Fibroblast of lung (primary cell): ENCODE results near the gene TPT1. TPM values are rescaled to one million over a fixed set of nuclear protein-coding genes. Genes with fewer than 3 reads are reported as not detected.
"Not testable (repeated sequence)": the region's sequence is repeated elsewhere in the genome, so short reads cannot be mapped to it uniquely, and the experiment has no call there.

Source experiments
- DNase-seq, 2 donors: peaks; one replicate each; pipeline versions ENCODE4 v3.0.0 to v3.0.0-alpha.2; 2010; ENCODE audit warnings: low read depth in 2 of 2
- H2AFZ ChIP-seq: 2 replicates; pipeline ENCODE4 v1.5.1; 2012; ENCODE audit warnings: low read length, control low read depth, inconsistent platforms
- H3K27ac ChIP-seq: 2 replicates; pipeline ENCODE4 v1.5.1; 2011; ENCODE audit warnings: low read length, control low read depth; ENCODE audit not compliant: insufficient read depth
- H3K27me3 ChIP-seq: 2 replicates; pipeline ENCODE4 v1.5.1; 2011; ENCODE audit warnings: mild to moderate bottlenecking, low read length; ENCODE audit not compliant: control insufficient read depth, insufficient read depth
- H3K36me3 ChIP-seq: 2 replicates; pipeline ENCODE4 v1.5.1; 2011; ENCODE audit warnings: low read length; ENCODE audit not compliant: control insufficient read depth, insufficient read depth
- H3K4me1 ChIP-seq: 2 replicates; pipeline ENCODE4 v1.5.1; 2011; ENCODE audit warnings: low read length; ENCODE audit not compliant: control insufficient read depth, insufficient read depth; ENCODE audit errors: extremely low read depth
- H3K4me2 ChIP-seq: 2 replicates; pipeline ENCODE4 v1.5.1; 2011; ENCODE audit warnings: low read length, control low read depth; ENCODE audit not compliant: insufficient read depth; ENCODE audit errors: extremely low read depth
- H3K4me3 ChIP-seq, 4 experiments: fragments of 200-600 bp in 1 of 4; sonication (generic) in 1 of 4; replicated peaks in 1 of 4; 2 replicates each; pipeline ENCODE4 v1.5.1; 2011 to 2016; ENCODE audit warnings: low read length in 4 of 4, low read depth in 3 of 4, mild to moderate bottlenecking in 3 of 4, control low read depth in 2 of 4, inconsistent platforms in 1 of 4, mixed read lengths in 1 of 4; ENCODE audit not compliant: insufficient read depth in 1 of 4; ENCODE audit errors: control extremely low read depth in 1 of 4
- H3K79me2 ChIP-seq: 2 replicates; pipeline ENCODE4 v1.5.1; 2012; ENCODE audit warnings: mild to moderate bottlenecking, low read length, inconsistent platforms; ENCODE audit not compliant: control insufficient read depth, insufficient read depth
- H3K9ac ChIP-seq: 2 replicates; pipeline ENCODE4 v1.5.1; 2011; ENCODE audit warnings: mild to moderate bottlenecking, low read length, control low read depth; ENCODE audit not compliant: insufficient read depth
- H3K9me3 ChIP-seq: 2 replicates; pipeline ENCODE4 v1.5.1; 2012; ENCODE audit warnings: low read depth, low read length; ENCODE audit not compliant: control insufficient read depth, insufficient read depth
- H4K20me1 ChIP-seq: 2 replicates; pipeline ENCODE4 v1.5.1; 2011; ENCODE audit warnings: low read length; ENCODE audit not compliant: control insufficient read depth, insufficient read depth; ENCODE audit errors: extremely low read depth
- EZH2 ChIP-seq: IDR thresholded peaks from 2 replicates; pipeline ENCODE4 v1.5.1; 2012; ENCODE audit warnings: low read length, control low read depth, mild to moderate bottlenecking; ENCODE audit errors: missing control alignments
- polyA plus RNA-seq, 2 donors: library from polyadenylated mRNA; depleted of rRNA in 1 of 2; stranded (reverse) in 1 of 2; unstranded in 1 of 2; fragments of >200 nt; gene quantifications; 2 replicates each; pipeline ENCODE4 v1.2.1, GENCODE V29; 2011 to 2012; ENCODE audit warnings: missing spikeins in 1 of 2
- total RNA-seq: library from RNA; depleted of rRNA; stranded (reverse); fragments of >200 nt; gene quantifications from 2 replicates; pipeline ENCODE4 v1.2.1, GENCODE V29; 2014
- TF ChIP-seq, protein P1 (sequence below), 2 donors: IDR thresholded peaks in 1 of 2; conservative IDR thresholded peaks in 1 of 2; 1 replicate in 1 of 2; 2 replicates in 1 of 2; pipeline ENCODE4 v1.5.1; 2011 to 2012; ENCODE audit warnings: low read length in 2 of 2, control low read depth in 1 of 2, inconsistent platforms in 1 of 2, low read depth in 1 of 2, mild to moderate bottlenecking in 1 of 2

Gene TPT1
- total and polyA plus RNA-seq, 2 donors (not counting 1 experiment from before 2014, with no cell fraction given): 2,237 to 5,502 TPM

DNA sequence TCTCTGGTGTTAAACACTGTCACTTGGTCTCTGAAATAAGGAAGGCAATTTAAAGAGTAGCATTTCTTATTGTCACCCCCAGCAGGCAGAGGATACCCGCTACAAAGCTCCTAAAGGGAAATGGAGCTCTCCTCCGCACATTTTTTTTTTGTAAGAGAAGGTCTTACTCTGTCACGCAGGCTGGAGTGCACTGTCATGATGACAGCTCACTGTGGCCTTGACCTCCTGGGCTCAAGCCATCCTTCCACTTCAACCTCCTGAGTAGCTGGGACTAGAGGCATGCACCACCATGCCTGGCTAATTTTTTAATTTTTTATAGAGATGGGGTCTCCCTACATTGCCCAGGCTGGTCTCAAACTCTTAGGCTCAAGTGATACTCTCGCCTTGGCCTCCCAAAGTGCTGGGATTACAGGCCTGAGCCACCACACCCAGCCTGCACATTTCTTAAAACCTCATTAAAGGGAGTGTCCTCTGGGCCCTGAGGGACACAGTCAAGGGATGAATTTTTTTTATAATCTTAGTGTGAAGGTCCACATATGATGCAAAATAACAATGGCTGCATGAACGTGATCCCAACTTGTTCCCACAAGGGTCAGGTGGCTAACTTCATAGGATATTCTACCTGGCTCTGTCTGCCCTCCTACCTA lies 45.0 kb upstream of the TPT1 start:
- Histone ChIP-seq H3K4me1 (no peaks in the 10 kb centered on the region), H2AFZ (no peak overlapping the region), H3K27me3 (no peaks in the 10 kb centered on the region), H4K20me1 (no peaks in the 10 kb centered on the region), H3K4me2 (no peak overlapping the region), H3K4me3 (no peak overlapping the region), H3K27ac (no peak overlapping the region), H3K9me3 (no peaks in the 10 kb centered on the region), H3K79me2 (no peaks in the 10 kb centered on the region), H3K36me3 (no peaks in the 10 kb centered on the region), H3K9ac (no peak overlapping the region)
- no peak for TF ChIP-seq EZH2
- TF ChIP-seq, protein P1, sequence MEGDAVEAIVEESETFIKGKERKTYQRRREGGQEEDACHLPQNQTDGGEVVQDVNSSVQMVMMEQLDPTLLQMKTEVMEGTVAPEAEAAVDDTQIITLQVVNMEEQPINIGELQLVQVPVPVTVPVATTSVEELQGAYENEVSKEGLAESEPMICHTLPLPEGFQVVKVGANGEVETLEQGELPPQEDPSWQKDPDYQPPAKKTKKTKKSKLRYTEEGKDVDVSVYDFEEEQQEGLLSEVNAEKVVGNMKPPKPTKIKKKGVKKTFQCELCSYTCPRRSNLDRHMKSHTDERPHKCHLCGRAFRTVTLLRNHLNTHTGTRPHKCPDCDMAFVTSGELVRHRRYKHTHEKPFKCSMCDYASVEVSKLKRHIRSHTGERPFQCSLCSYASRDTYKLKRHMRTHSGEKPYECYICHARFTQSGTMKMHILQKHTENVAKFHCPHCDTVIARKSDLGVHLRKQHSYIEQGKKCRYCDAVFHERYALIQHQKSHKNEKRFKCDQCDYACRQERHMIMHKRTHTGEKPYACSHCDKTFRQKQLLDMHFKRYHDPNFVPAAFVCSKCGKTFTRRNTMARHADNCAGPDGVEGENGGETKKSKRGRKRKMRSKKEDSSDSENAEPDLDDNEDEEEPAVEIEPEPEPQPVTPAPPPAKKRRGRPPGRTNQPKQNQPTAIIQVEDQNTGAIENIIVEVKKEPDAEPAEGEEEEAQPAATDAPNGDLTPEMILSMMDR (conservative IDR thresholded peaks at IDR 0.05 in 1 of 2, IDR thresholded peaks at IDR 0.05 in 1 of 2; ENCODE audit: low read depth in 1 of 2, low read length in 2 of 2): no peak
- DNase-seq: no peak

DNA sequence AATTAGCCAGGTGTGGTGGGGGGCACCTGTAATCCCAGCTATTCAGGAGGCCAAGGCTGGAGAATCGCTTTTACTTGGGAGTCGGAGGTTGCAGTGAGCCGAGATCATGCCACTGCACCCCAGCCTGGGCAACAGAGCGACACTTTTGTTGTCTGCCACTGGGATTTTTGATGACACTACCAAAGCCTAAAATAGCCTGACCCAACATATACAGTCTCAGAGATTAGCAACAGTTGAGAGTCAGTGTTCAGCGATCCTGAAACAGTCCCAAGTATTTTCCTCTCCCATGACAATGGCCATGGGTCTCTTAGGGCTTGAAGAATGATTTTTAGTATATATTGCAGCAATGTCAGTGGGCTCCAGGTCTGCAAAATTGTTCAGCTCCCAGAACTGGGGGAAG lies 44.3 kb upstream of the TPT1 start:
- Histone ChIP-seq H3K9ac (no peak overlapping the region), H3K9me3 (no peaks in the 10 kb centered on the region)
- TF ChIP-seq EZH2: no peak

DNA sequence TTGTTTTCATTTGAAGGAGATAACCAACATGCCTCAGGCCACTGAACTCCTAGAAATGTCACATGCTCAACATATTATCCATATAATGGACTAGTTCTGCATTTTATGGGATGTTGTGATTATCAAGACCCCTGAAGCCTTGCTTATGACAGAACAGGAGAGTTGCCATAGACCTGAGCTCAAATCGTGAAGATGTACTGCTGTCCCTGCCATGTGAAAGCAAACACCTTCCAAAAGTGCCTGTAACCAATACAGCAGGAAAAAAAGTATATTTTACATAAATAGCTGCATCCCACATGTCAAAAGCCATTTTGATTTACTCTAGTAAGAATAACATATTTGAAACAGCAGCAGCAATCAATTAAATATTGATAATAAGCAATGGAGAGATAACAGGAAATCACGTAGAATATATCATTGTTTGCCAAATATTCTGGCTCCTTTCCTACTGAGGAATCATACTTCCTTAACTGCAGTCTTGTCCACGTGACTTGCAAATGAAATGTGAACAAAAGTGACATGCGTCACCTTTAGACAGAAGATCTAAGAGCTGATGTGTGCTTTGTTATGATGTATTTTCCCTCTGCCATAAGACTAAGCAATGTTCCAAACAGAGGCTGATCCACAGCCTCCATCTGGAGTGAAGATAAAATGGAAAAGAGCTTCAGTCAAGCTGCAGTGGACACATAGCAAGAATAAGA lies 43.6 kb upstream of the TPT1 start:
- Histone ChIP-seq H3K9ac (no peak overlapping the region), H2AFZ (no peak overlapping the region), H3K79me2 (no peaks in the 10 kb centered on the region), H3K4me3 (no peak overlapping the region), H3K27ac (no peak overlapping the region), H3K4me2 (no peak overlapping the region), H3K27me3 (no peaks in the 10 kb centered on the region), H4K20me1 (no peaks in the 10 kb centered on the region), H3K36me3 (no peaks in the 10 kb centered on the region), H3K9me3 (no peaks in the 10 kb centered on the region), H3K4me1 (no peaks in the 10 kb centered on the region)
- no peak for TF ChIP-seq EZH2
- TF ChIP-seq, protein P1 (conservative IDR thresholded peaks at IDR 0.05 in 1 of 2, IDR thresholded peaks at IDR 0.05 in 1 of 2; ENCODE audit: low read depth in 1 of 2, low read length in 2 of 2): no peak
- DNase-seq: no peak

More for the DNA sequence above, 44.3 kb upstream of the TPT1 start:
- Histone ChIP-seq H3K27me3 (no peaks in the 10 kb centered on the region), H3K27ac (no peak overlapping the region), H3K4me1 (no peaks in the 10 kb centered on the region), H4K20me1 (no peaks in the 10 kb centered on the region), H2AFZ (no peak overlapping the region), H3K79me2 (no peaks in the 10 kb centered on the region), H3K4me3 (no peak overlapping the region), H3K36me3 (no peaks in the 10 kb centered on the region), H3K4me2 (no peak overlapping the region)
- DNase-seq: no peak

DNA sequence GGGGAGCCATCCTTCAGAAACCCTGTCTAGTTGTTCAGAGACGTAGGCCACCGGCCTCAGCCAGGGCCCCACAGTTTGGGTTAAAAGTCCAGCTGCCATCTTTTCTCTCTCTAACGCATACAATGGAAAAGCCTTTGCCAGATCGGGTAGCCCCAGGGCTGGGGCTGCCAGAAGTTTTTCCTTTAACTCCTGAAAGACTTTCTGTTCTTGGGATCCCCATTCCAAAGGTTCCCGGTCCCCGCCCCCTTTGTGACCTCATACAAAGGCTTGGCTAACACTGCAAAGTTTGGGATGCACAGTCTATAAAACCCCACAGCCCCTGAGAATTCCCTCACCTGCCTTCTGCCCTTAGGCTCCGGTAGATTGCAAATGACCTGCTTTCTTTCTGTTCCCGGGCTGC lies 41.8 kb upstream of the TPT1 start:
- not testable (repeated sequence) for H2AFZ ChIP-seq, H3K79me2 ChIP-seq, H3K4me1 ChIP-seq, H3K9me3 ChIP-seq, H3K4me2 ChIP-seq, DNase-seq, H3K4me3 ChIP-seq, H3K27ac ChIP-seq, H3K27me3 ChIP-seq, H3K36me3 ChIP-seq, H4K20me1 ChIP-seq, H3K9ac ChIP-seq
